Measurements from ENCODE around the gene ANGPTL7.

ANGPTL7 gene

DNA sequence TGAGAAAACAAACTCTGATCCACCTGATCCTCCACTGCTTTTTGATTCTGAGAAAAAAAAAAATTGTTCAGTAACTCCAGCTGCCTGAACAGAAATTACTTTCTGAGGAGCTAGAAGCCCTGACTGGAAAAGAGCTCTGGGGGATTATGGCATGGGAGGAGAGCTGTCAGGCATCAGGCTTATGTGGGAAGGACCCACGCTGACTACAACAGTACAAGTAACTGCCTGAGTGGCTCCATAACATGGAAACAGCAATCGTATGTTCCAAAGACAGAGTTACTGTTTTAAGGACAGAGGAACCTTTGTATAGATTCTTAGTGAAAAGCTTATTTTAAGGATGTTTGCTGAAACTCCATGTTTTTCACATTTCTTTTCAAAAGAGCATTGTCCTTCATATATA lies 1.2 kb upstream of the ANGPTL7 start:
- ATAC-seq = no peak
- no peak for TF ChIP-seq ZNF565 (CRISPR knock-in tag; conservative IDR thresholded peaks at IDR 0.05; ENCODE audit: low read depth)
- TF ChIP-seq TCF4 (CRISPR knock-in tag; IDR thresholded peaks at IDR 0.05; ENCODE audit: borderline replicate concordance) = no peak
- TF ChIP-seq ZNF70 (CRISPR knock-in tag; IDR thresholded peaks at IDR 0.05) = no peak
- TF ChIP-seq ZC3H10 (CRISPR knock-in tag; IDR thresholded peaks at IDR 0.05) = no peak
- TF ChIP-seq PPARA (CRISPR knock-in tag; IDR thresholded peaks at IDR 0.05; ENCODE audit: borderline replicate concordance) = no peak
- TF ChIP-seq, protein P1, sequence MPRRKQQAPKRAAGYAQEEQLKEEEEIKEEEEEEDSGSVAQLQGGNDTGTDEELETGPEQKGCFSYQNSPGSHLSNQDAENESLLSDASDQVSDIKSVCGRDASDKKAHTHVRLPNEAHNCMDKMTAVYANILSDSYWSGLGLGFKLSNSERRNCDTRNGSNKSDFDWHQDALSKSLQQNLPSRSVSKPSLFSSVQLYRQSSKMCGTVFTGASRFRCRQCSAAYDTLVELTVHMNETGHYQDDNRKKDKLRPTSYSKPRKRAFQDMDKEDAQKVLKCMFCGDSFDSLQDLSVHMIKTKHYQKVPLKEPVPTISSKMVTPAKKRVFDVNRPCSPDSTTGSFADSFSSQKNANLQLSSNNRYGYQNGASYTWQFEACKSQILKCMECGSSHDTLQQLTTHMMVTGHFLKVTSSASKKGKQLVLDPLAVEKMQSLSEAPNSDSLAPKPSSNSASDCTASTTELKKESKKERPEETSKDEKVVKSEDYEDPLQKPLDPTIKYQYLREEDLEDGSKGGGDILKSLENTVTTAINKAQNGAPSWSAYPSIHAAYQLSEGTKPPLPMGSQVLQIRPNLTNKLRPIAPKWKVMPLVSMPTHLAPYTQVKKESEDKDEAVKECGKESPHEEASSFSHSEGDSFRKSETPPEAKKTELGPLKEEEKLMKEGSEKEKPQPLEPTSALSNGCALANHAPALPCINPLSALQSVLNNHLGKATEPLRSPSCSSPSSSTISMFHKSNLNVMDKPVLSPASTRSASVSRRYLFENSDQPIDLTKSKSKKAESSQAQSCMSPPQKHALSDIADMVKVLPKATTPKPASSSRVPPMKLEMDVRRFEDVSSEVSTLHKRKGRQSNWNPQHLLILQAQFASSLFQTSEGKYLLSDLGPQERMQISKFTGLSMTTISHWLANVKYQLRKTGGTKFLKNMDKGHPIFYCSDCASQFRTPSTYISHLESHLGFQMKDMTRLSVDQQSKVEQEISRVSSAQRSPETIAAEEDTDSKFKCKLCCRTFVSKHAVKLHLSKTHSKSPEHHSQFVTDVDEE (CRISPR knock-in tag; IDR thresholded peaks at IDR 0.05) = no peak
- TF ChIP-seq BACH2 (CRISPR knock-in tag; IDR thresholded peaks at IDR 0.05; ENCODE audit: borderline replicate concordance) = no peak
- TF ChIP-seq TOX (CRISPR knock-in tag; IDR thresholded peaks at IDR 0.05; ENCODE audit: borderline replicate concordance) = no peak
- no peak for TF ChIP-seq OSR1 (CRISPR knock-in tag; IDR thresholded peaks at IDR 0.05)
- TF ChIP-seq ZFP30 (CRISPR knock-in tag; IDR thresholded peaks at IDR 0.05) = no peak
- TF ChIP-seq, protein P2, sequence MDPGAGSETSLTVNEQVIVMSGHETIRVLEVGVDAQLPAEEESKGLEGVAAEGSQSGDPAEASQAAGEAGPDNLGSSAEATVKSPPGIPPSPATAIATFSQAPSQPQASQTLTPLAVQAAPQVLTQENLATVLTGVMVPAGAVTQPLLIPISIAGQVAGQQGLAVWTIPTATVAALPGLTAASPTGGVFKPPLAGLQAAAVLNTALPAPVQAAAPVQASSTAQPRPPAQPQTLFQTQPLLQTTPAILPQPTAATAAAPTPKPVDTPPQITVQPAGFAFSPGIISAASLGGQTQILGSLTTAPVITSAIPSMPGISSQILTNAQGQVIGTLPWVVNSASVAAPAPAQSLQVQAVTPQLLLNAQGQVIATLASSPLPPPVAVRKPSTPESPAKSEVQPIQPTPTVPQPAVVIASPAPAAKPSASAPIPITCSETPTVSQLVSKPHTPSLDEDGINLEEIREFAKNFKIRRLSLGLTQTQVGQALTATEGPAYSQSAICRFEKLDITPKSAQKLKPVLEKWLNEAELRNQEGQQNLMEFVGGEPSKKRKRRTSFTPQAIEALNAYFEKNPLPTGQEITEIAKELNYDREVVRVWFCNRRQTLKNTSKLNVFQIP (CRISPR knock-in tag; IDR thresholded peaks at IDR 0.05; ENCODE audit: borderline replicate concordance, low read depth) = no peak
- TF ChIP-seq ISL1 (CRISPR knock-in tag; IDR thresholded peaks at IDR 0.05) = no peak
- TF ChIP-seq, protein P3, sequence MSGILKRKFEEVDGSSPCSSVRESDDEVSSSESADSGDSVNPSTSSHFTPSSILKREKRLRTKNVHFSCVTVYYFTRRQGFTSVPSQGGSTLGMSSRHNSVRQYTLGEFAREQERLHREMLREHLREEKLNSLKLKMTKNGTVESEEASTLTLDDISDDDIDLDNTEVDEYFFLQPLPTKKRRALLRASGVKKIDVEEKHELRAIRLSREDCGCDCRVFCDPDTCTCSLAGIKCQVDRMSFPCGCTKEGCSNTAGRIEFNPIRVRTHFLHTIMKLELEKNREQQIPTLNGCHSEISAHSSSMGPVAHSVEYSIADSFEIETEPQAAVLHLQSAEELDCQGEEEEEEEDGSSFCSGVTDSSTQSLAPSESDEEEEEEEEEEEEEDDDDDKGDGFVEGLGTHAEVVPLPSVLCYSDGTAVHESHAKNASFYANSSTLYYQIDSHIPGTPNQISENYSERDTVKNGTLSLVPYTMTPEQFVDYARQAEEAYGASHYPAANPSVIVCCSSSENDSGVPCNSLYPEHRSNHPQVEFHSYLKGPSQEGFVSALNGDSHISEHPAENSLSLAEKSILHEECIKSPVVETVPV (CRISPR knock-in tag; IDR thresholded peaks at IDR 0.05) = no peak

DNA sequence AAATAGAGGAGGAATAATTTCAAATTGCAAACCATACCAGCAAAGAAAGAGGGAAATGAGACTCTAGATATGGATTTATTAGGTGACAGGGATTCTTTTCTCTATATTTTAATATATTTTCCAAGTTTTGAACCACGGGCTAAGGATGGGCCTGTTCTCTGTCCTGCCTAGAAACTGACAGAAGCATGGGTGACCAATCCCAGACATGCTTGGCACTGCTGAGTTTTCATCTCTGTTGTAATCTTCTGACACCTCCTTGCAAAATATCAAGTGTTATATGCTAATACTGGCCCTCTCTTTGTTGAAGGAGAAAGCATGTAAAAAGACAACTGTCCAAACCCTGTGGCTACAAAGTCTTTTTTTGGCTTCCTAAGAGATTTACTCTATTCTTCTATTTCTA lies 774 bp upstream of the ANGPTL7 start:
- TF ChIP-seq TCF4 (CRISPR knock-in tag; IDR thresholded peaks at IDR 0.05; ENCODE audit: borderline replicate concordance) (no peak), TOX (CRISPR knock-in tag; IDR thresholded peaks at IDR 0.05; ENCODE audit: borderline replicate concordance) (no peak), ZNF8 (CRISPR knock-in tag; IDR thresholded peaks at IDR 0.05) (no peak), ISL1 (CRISPR knock-in tag; IDR thresholded peaks at IDR 0.05) (no peak), ZFP30 (CRISPR knock-in tag; IDR thresholded peaks at IDR 0.05) (no peak), CSDC2 (CRISPR knock-in tag; IDR thresholded peaks at IDR 0.05) (no peak), ZC3H10 (CRISPR knock-in tag; IDR thresholded peaks at IDR 0.05) (no peak), BACH2 (CRISPR knock-in tag; IDR thresholded peaks at IDR 0.05; ENCODE audit: borderline replicate concordance) (no peak)
- TF ChIP-seq, protein P1 (CRISPR knock-in tag; IDR thresholded peaks at IDR 0.05) = no peak
- TF ChIP-seq, protein P3 (CRISPR knock-in tag; IDR thresholded peaks at IDR 0.05) = no peak
- peak; percentile 55; the same call in 1 of the 3 replicates for ATAC-seq

DNA sequence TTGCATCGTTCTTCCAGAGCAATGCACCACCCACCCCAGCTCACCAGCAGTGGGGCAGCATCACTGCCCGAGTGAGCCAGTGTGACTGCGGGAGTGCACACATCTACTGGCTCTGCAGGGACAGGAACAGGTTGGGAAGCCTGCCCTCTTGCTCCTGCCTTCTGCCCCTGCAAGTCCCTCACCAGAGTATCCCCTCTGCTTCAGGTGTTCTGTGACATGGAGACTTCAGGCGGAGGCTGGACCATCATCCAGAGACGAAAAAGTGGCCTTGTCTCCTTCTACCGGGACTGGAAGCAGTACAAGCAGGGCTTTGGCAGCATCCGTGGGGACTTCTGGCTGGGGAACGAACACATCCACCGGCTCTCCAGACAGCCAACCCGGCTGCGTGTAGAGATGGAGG lies 4.2 kb downstream of the ANGPTL7 start:
- TF ChIP-seq BACH2 (CRISPR knock-in tag; IDR thresholded peaks at IDR 0.05; ENCODE audit: borderline replicate concordance) (no peak), TOX (CRISPR knock-in tag; IDR thresholded peaks at IDR 0.05; ENCODE audit: borderline replicate concordance) (no peak), SNAI2 (CRISPR knock-in tag; IDR thresholded peaks at IDR 0.05) (no peak), ZC3H10 (CRISPR knock-in tag; IDR thresholded peaks at IDR 0.05) (no peak), PPARA (CRISPR knock-in tag; IDR thresholded peaks at IDR 0.05; ENCODE audit: borderline replicate concordance) (no peak), ISL1 (CRISPR knock-in tag; IDR thresholded peaks at IDR 0.05) (no peak)
- TF ChIP-seq, protein P2 (CRISPR knock-in tag; IDR thresholded peaks at IDR 0.05; ENCODE audit: borderline replicate concordance, low read depth) = no peak
- no peak for ATAC-seq
